GM19239 (cell line): ENCODE data around the gene FADD.
"Not testable (repeated sequence)": the region's sequence is repeated elsewhere in the genome, so short reads cannot be mapped to it uniquely, and the experiment has no call there.

Source experiments
- DNase-seq: peaks from one replicate; pipeline ENCODE4 v3.0.0; 2011; ENCODE audit warnings: low spot score; ENCODE audit not compliant: insufficient read length
- FAIRE-seq: peaks from 2 replicates; lab custom pipeline; 2011; peaks lifted over from hg19 to GRCh38; lab: Jason Lieb, UNC

The FADD gene

GRCh38 chr11:70176940-70177689 is 26.0 kb upstream of the FADD start:
- FAIRE-seq = no peak
- DNase-seq = peak; percentile 79

- DNase-seq (no peak), FAIRE-seq (no peak)
These were observed 22.2 kb upstream of the FADD start for GRCh38 chr11:70180906-70181305.

GRCh38 chr11:70182266-70182665 is 20.8 kb upstream of the FADD start:
- FAIRE-seq (no peak), DNase-seq (no peak)

GRCh38 chr11:70183032-70183431 is 20.1 kb upstream of the FADD start:
- FAIRE-seq (no peak), DNase-seq (no peak)

GRCh38 chr11:70183483-70184176 is 19.5 kb upstream of the FADD start:
- no peak for FAIRE-seq

GRCh38 chr11:70184396-70184795 is 18.7 kb upstream of the FADD start:
- FAIRE-seq (no peak), DNase-seq (no peak)

More at GRCh38 chr11:70183483-70184176, 19.5 kb upstream of the FADD start:
- no peak for DNase-seq

GRCh38 chr11:70185348-70186055 is 17.6 kb upstream of the FADD start:
- FAIRE-seq (no peak), DNase-seq (no peak)

GRCh38 chr11:70186420-70186819 is 16.7 kb upstream of the FADD start:
- no peak for FAIRE-seq
- DNase-seq = no peak

- FAIRE-seq (no peak), DNase-seq (no peak)
These were observed 16.2 kb upstream of the FADD start for GRCh38 chr11:70186936-70187335.

GRCh38 chr11:70187771-70188170 is 15.3 kb upstream of the FADD start:
- FAIRE-seq (no peak), DNase-seq (no peak)

GRCh38 chr11:70189622-70190021 is 13.5 kb upstream of the FADD start:
- FAIRE-seq = no peak
- DNase-seq = no peak

GRCh38 chr11:70191495-70192140 is 11.5 kb upstream of the FADD start:
- DNase-seq = peak; percentile 56
- no peak for FAIRE-seq

GRCh38 chr11:70192666-70193410 is 10.3 kb upstream of the FADD start:
- no peak for DNase-seq
- no peak for FAIRE-seq

GRCh38 chr11:70193411-70194292 is 9.4 kb upstream of the FADD start:
- DNase-seq = no peak
- FAIRE-seq = no peak

GRCh38 chr11:70194792-70195791 is 8.0 kb upstream of the FADD start:
- DNase-seq (no peak), FAIRE-seq (no peak)

- DNase-seq = no peak
- FAIRE-seq = no peak
These were observed 2.8 kb upstream of the FADD start for GRCh38 chr11:70200212-70200844.

GRCh38 chr11:70201047-70201446 is 2.0 kb upstream of the FADD start:
- FAIRE-seq, DNase-seq: not testable (repeated sequence)
